Measurements from ENCODE around the gene GPC5.

The GPC5 gene

DNA sequence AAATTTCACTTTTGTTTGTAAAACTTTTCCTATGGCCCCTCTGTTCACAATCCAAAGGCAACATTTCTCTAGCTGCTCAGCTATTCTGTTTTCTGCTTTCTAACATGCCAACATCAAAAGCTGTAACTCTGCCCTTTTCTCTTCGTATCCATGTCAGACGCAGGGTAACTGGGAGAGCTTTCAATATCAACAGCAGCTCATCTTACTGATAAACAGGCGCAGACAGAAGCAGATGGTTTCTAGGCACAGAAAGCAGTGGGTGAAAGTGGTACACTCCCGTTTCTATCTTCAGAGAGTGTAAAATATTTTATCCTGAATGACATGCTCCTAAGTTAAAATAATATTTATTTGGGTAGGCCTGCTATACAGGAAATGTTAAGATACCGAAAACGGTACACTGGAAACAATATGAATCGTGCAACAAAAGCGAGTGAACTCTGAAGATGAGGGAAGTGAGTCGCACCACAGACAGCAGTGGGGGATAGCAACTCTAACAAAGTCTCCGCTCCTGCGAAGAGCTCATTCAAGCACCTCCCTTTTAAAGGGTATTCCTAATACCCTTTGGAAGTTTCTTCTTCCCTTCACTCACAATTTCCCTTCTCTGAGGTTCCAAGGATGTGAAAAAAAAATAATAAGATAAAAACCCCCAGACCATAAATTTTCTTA, 798.3 kb downstream of the GPC5 start:
- H3K4me3 ChIP-seq (ENCODE audit: low read length): no peak overlapping the region

DNA sequence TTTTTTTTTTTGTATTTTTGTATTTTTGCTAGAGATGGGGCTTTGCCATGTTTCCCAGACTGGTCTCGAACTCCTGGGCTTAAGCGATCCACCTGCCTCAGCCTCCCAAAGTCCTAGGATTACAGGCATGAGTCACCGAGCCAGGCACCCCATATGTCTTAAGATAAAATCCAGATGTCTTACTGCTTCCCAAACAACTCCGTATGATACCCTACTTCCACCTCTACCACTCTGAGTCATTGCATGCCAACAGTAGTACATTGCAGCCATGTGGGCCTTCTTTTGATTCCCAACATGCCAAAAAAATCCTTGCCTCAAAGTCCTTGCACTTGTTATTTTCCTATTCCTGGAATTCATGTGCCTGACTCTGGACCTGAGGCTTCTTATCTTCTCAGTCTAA, 799.2 kb downstream of the GPC5 start:
- Histone ChIP-seq H3K4me3 (ENCODE audit: low read length) (no peak overlapping the region), H3K9ac (ENCODE audit: low read length) (no peak overlapping the region), H3K27me3 (ENCODE audit: control insufficient read depth, insufficient read depth, low read length) (no peaks in the 10 kb centered on the region), H3K9me3 (ENCODE audit: control insufficient read depth, low read length) (no peaks in the 10 kb centered on the region), H3K36me3 (ENCODE audit: control insufficient read depth, insufficient read depth, low read length) (no peaks in the 10 kb centered on the region), H3K4me1 (ENCODE audit: control insufficient read depth, insufficient read depth, low read length) (no peaks in the 10 kb centered on the region)

More for the DNA sequence above, 798.3 kb downstream of the GPC5 start:
- no peak overlapping the region for H3K9ac ChIP-seq (ENCODE audit: low read length)
- no peaks in the 10 kb centered on the region for H3K9me3 ChIP-seq (ENCODE audit: control insufficient read depth, low read length)
- H3K36me3 ChIP-seq (ENCODE audit: control insufficient read depth, insufficient read depth, low read length): no peaks in the 10 kb centered on the region
- H3K27me3 ChIP-seq (ENCODE audit: control insufficient read depth, insufficient read depth, low read length): no peaks in the 10 kb centered on the region
- no peaks in the 10 kb centered on the region for H3K4me1 ChIP-seq (ENCODE audit: control insufficient read depth, insufficient read depth, low read length)

DNA sequence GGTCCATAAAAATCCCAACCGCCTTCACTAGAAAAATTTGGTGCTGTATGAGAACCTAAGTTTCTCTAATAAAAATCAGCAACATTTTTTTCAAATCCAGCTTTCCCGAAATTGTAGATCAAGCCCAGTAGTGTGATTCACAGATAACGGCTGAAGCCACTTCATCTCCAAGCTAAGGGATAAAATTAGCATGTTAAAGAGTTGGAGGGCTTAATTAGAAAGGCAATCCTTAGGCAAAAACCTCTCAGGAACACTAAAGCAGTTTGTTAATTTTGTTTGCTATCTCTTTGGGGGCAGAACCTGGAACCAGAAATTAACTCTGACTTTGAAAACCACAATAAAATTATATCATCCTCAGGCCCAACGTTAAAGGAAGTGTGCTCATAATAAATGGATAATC, 820.2 kb downstream of the GPC5 start:
- Histone ChIP-seq H3K27me3 (ENCODE audit: control insufficient read depth, insufficient read depth, low read length) (no peaks in the 10 kb centered on the region), H3K4me1 (ENCODE audit: control insufficient read depth, insufficient read depth, low read length) (peaks cover 6% of the 10 kb centered on the region), H3K9ac (ENCODE audit: low read length) (no peak overlapping the region), H3K9me3 (ENCODE audit: control insufficient read depth, low read length) (no peaks in the 10 kb centered on the region), H3K36me3 (ENCODE audit: control insufficient read depth, insufficient read depth, low read length) (no peaks in the 10 kb centered on the region), H3K4me3 (ENCODE audit: low read length) (no peak overlapping the region)

DNA sequence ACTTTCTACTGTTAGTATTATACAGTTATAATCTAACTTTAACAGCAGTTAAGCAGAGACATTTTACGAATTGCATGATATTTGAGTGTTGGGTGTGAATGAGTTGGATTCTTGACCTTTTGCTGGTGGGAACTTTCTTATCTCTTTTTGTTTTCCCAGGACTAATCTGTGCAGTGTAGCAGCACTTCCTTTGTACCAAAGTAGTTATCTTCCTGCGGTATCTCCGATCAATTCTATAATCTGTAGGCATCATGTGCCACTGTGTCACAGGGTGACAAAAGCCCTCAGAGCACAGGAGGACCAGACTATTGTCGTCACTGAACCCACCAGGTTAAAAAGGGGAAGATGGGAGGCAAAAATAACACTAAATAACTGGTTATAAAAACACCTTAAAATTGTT, 823.5 kb downstream of the GPC5 start:
- Histone ChIP-seq H3K9ac (ENCODE audit: low read length) (no peak overlapping the region), H3K9me3 (ENCODE audit: control insufficient read depth, low read length) (no peaks in the 10 kb centered on the region), H3K27me3 (ENCODE audit: control insufficient read depth, insufficient read depth, low read length) (no peaks in the 10 kb centered on the region), H3K4me1 (ENCODE audit: control insufficient read depth, insufficient read depth, low read length) (peaks cover 6% of the 10 kb centered on the region), H3K36me3 (ENCODE audit: control insufficient read depth, insufficient read depth, low read length) (no peaks in the 10 kb centered on the region), H3K4me3 (ENCODE audit: low read length) (no peak overlapping the region)

DNA sequence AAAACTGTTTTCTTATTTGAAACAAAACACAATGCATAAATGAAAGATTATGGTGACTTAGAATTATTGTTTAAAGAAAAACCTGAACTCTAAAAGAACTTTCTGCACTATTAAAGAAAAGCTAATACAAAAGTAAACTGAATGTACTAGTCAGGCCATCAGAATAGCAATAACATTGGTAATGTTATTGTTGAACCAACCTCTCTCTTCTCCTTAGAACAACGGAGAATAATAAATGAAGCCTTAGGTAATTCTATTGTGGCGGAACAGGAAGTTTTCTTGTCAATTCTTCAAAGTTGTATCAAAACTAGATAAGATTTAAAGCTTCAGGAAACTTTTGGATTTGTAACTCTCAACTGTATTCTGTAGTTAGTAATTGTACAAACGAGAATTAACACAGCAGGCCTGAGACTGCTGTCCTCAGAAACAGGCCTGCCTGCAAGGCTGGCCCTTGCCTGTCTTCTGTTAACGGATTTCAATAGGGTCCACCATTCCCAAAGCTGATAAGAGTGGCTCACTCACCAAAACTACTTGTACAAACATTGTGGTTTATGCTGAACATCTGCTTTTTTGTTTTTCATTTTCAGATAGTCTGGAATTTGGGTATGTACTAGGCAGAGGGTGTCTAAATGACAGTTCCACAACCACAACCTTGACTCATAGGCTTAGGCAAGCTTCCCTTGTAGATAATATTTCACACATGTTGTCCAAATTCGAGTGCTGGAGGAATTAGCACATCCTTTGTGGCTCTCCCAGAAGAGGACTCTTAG, 825.8 kb downstream of the GPC5 start:
- H3K36me3 ChIP-seq (ENCODE audit: control insufficient read depth, insufficient read depth, low read length): no peaks in the 10 kb centered on the region
- peaks cover 6% of the 10 kb centered on the region for H3K4me1 ChIP-seq (ENCODE audit: control insufficient read depth, insufficient read depth, low read length)
- H3K27me3 ChIP-seq (ENCODE audit: control insufficient read depth, insufficient read depth, low read length): no peaks in the 10 kb centered on the region
- no peaks in the 10 kb centered on the region for H3K9me3 ChIP-seq (ENCODE audit: control insufficient read depth, low read length)
- H3K4me3 ChIP-seq (ENCODE audit: low read length): no peak overlapping the region
- no peak overlapping the region for H3K9ac ChIP-seq (ENCODE audit: low read length)

DNA sequence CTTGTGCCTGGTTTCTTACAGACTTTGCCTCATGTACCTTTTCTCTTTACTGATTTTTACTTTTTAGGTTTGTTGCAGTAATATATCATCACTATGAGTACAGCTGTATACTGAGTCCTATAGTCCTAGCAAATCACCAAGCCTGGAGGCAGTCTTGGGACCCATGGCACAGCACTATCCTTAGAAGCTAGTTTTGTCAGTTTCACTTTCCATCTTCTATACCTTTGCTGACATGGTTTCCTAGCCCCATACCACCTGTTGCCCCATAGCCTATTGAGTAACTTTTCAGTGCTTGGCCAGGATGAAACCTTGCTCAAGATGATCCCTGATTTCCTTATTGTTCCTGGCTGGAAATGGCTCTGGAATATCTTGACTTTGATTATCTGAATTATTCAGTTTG, 826.4 kb downstream of the GPC5 start:
- Histone ChIP-seq H3K9me3 (ENCODE audit: control insufficient read depth, low read length) (no peaks in the 10 kb centered on the region), H3K36me3 (ENCODE audit: control insufficient read depth, insufficient read depth, low read length) (no peaks in the 10 kb centered on the region), H3K27me3 (ENCODE audit: control insufficient read depth, insufficient read depth, low read length) (no peaks in the 10 kb centered on the region), H3K4me1 (ENCODE audit: control insufficient read depth, insufficient read depth, low read length) (peaks cover 6% of the 10 kb centered on the region), H3K4me3 (ENCODE audit: low read length) (no peak overlapping the region), H3K9ac (ENCODE audit: low read length) (no peak overlapping the region)

DNA sequence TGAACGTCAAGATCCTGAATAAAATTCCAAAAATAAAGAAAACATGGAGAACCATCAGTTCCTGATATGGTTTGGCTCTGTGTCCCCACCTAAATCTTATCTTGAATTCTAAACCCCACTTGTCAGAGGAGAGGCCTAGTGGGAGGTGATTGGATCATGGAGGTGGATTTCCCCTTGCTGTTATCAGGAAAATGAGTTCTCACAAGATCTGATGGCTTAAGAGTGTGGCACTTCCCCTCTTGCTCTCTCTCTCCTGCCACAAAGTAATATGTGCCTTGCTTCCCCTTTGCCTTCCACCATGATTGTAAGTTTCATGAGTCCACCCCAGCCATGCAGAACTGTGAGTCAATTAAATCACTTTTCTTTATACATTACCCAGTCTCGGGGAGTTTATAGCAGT, 827.4 kb downstream of the GPC5 start:
- Histone ChIP-seq H3K36me3 (ENCODE audit: control insufficient read depth, insufficient read depth, low read length) (no peaks in the 10 kb centered on the region), H3K4me3 (ENCODE audit: low read length) (no peak overlapping the region), H3K9me3 (ENCODE audit: control insufficient read depth, low read length) (no peaks in the 10 kb centered on the region), H3K4me1 (ENCODE audit: control insufficient read depth, insufficient read depth, low read length) (peaks cover 6% of the 10 kb centered on the region), H3K9ac (ENCODE audit: low read length) (no peak overlapping the region), H3K27me3 (ENCODE audit: control insufficient read depth, insufficient read depth, low read length) (no peaks in the 10 kb centered on the region)

DNA sequence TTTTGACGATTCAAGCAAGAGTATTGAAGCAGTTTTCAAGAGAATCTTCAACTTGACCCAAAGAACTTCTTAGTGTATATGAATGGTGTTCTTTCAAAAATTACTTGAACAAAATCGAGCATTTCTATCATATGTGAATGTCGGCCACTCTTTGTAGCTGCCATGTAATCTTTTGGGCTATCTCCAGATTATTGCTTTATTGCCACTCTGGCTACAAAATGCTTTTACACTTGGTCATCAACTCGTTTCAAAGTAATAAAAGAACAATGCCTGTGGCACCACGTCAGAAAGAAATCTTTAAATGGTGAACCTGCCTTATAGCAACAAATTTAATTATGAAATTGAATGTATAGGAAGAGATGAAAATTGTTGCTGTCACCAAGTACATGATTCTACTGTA, 834.5 kb downstream of the GPC5 start:
- no peaks in the 10 kb centered on the region for H3K36me3 ChIP-seq (ENCODE audit: control insufficient read depth, insufficient read depth, low read length)
- H3K4me1 ChIP-seq (ENCODE audit: control insufficient read depth, insufficient read depth, low read length): no peaks in the 10 kb centered on the region
- H3K9ac ChIP-seq (ENCODE audit: low read length): no peak overlapping the region
- H3K27me3 ChIP-seq (ENCODE audit: control insufficient read depth, insufficient read depth, low read length): no peaks in the 10 kb centered on the region
- H3K4me3 ChIP-seq (ENCODE audit: low read length): no peak overlapping the region
- H3K9me3 ChIP-seq (ENCODE audit: control insufficient read depth, low read length): no peaks in the 10 kb centered on the region

DNA sequence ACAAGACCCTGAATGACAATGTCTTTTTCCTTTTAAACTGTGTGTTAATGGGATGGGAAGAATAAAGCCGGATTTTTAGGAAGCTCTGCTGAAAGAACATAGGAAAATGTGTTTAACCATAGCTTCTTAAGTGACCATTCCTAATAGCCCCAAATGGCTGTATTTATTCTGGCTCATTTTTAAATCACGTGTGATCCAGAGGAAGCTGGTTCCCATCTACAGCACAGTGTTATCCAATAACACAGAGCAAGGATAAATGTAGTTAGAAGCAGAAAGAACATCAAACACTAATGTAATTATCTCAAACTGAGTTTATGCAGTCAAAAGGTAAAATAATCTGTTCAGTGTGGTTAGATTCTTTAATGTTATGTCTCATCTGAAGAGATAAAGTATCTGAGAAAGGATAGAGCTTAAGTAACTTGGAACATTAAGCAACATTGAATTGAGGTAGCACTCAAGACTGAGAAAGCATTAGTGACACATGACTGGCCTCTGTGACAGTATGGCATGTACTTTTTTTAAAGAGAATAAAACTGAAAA, 853.3 kb downstream of the GPC5 start:
- no peaks in the 10 kb centered on the region for H3K4me1 ChIP-seq (ENCODE audit: control insufficient read depth, insufficient read depth, low read length)
- no peaks in the 10 kb centered on the region for H3K27me3 ChIP-seq (ENCODE audit: control insufficient read depth, insufficient read depth, low read length)
- no peaks in the 10 kb centered on the region for H3K36me3 ChIP-seq (ENCODE audit: control insufficient read depth, insufficient read depth, low read length)

DNA sequence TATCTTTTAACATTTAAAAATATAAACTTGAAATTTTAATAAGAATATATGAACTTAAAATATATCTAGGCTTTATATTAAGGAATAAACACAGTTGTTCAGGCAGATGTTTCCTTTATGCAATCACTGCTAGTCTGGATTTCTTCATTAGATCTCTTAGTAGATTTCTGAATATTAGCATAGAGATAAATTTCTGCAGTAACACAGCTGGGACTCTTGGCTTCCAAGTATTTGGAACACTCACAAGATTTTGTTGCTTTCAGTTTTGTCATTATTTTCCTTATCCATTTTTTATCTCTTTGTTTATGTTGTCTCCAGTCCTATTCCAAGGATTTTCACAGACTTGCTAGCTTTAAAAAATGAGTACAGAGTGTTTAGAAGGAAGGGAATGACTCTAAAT, 857.1 kb downstream of the GPC5 start:
- no peaks in the 10 kb centered on the region for H3K36me3 ChIP-seq (ENCODE audit: control insufficient read depth, insufficient read depth, low read length)
- no peaks in the 10 kb centered on the region for H3K9me3 ChIP-seq (ENCODE audit: control insufficient read depth, low read length)
- no peak overlapping the region for H3K9ac ChIP-seq (ENCODE audit: low read length)
- no peaks in the 10 kb centered on the region for H3K4me1 ChIP-seq (ENCODE audit: control insufficient read depth, insufficient read depth, low read length)
- H3K27me3 ChIP-seq (ENCODE audit: control insufficient read depth, insufficient read depth, low read length): no peaks in the 10 kb centered on the region
- no peak overlapping the region for H3K4me3 ChIP-seq (ENCODE audit: low read length)

More for the DNA sequence above, 853.3 kb downstream of the GPC5 start:
- Histone ChIP-seq H3K4me3 (ENCODE audit: low read length) (no peak overlapping the region), H3K9ac (ENCODE audit: low read length) (no peak overlapping the region), H3K9me3 (ENCODE audit: control insufficient read depth, low read length) (no peaks in the 10 kb centered on the region)

DNA sequence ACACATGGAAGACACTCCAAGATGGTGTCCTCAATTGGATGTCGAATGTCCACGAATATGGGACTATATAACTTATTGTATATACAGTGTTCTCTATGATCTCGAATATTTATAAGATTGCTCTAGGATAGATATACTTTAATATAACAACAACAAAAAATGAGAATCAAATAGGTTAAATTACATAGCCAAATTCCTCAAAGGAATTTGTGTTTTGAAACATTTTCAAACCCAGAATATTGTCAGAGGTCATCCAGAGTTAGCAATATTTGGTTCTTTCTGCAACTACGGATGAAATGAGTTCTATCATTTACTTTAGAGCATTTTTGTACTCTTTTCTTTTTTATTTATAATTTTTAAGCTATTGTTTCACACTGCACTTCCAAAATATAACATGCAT, 857.8 kb downstream of the GPC5 start:
- no peaks in the 10 kb centered on the region for H3K4me1 ChIP-seq (ENCODE audit: control insufficient read depth, insufficient read depth, low read length)
- no peaks in the 10 kb centered on the region for H3K27me3 ChIP-seq (ENCODE audit: control insufficient read depth, insufficient read depth, low read length)
- H3K9ac ChIP-seq (ENCODE audit: low read length): no peak overlapping the region

DNA sequence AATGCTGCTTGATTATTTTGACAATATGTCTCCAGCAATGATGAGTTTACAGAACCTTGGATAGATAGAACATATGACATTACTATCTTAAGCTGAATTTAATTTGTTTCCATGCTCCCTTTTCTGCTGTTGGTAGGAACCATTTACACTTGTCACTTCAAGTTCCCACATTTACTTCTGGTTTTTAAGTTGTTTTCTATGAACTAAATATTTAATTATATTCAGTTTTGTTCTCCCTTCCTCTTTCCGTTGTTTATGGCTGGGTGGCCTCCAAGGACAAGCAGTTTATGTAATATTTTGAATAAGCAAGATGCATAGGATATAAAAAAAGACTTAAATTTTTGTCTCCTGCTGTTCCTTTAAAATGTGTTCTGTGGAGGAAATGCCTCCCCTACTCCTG, 860.6 kb downstream of the GPC5 start:
- no peaks in the 10 kb centered on the region for H3K4me1 ChIP-seq (ENCODE audit: control insufficient read depth, insufficient read depth, low read length)

More for the DNA sequence above, 857.8 kb downstream of the GPC5 start:
- no peaks in the 10 kb centered on the region for H3K9me3 ChIP-seq (ENCODE audit: control insufficient read depth, low read length)
- no peaks in the 10 kb centered on the region for H3K36me3 ChIP-seq (ENCODE audit: control insufficient read depth, insufficient read depth, low read length)
- no peak overlapping the region for H3K4me3 ChIP-seq (ENCODE audit: low read length)

More for the DNA sequence above, 860.6 kb downstream of the GPC5 start:
- Histone ChIP-seq H3K27me3 (ENCODE audit: control insufficient read depth, insufficient read depth, low read length) (no peaks in the 10 kb centered on the region), H3K4me3 (ENCODE audit: low read length) (no peak overlapping the region), H3K9me3 (ENCODE audit: control insufficient read depth, low read length) (no peaks in the 10 kb centered on the region), H3K9ac (ENCODE audit: low read length) (no peak overlapping the region), H3K36me3 (ENCODE audit: control insufficient read depth, insufficient read depth, low read length) (no peaks in the 10 kb centered on the region)
